GM21717 (cell line): ENCODE measurements around the gene LDB2.
"Not testable (repeated sequence)": the region's sequence is repeated elsewhere in the genome, so short reads cannot be mapped to it uniquely, and the experiment has no call there.

Experiments used
- ATAC-seq: cut with Tn5 transposase; IDR thresholded peaks from one replicate; pipeline ENCODE4 v1.9.1; 2021; ENCODE audit warnings: mild to moderate bottlenecking, moderate library complexity; ENCODE audit not compliant: unreplicated experiment

LDB2 gene

DNA sequence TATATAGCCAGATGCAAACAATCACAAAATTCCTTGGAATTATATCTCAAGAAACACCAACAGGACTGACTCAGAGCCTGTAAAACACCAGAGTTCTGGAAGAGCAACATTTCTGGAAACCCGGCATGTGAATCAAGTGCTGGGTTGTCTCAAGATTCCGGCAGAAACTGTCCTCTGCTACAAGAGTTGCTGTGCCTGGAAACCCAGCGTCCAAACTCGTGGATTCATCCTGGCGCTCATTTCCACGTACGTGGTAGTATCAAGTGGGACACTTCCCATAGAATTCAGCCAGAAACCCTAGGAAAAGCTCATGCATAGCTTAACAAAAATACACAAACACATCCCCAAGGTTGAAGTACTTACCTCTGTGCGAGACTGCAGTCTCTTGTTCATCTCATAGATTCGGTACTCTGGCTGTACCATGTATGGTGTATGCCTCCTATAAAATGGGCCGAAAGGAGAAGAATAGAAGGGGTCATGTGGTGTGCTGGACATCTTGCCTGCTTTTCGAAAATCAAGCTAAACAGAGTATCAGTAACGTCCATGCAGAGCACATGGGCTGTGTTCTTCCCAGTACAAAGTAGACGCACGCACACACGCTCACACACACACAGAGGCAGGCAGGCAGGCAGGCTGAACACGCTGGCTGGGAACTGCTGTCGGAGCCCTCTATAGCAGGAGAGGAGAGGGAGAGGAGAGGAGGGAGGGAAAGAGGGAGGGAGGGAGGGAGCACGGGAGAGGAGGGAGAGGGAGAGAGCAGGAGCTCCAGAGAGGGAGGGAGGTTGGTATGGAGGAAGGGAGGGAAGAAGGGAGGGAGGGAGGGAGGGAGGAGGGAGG is at the start of gene LDB2:
LDB2 (minus strand) TSS at position 655 of the 837 bp plus-strand sequence.
- ATAC-seq = no peak

- ATAC-seq = no peak
These were observed 44.0 kb upstream of the LDB2 start for GRCh38 chr4:16942491-16942890.

GRCh38 chr4:16939178-16939577 is 40.7 kb upstream of the LDB2 start:
- no peak for ATAC-seq

DNA sequence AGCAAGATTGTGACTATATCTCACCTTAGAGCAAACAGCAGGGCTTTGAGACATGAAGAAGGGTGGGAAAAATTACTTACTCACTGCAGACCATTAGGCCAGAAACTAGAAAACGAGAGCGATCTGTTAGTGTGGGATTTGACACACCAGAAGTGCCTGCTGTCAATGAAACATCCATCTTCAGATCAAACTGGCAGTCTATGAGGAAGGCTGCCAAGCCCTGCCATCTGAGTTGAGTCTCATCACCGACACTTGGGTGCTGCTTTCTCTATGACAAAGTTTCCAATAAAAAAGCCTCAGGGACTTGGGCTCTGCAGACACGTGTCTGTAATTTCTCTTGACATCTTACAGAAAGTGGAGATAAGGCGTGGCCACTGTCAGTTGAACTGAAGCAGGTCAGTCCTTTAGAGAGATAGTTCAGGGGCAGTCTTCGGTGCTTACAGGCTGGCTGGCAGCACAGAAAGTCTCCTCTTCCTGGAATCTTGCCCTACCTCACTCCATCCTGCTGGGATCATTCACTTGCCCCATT is 40.1 kb upstream of the LDB2 start:
- no peak for ATAC-seq

DNA sequence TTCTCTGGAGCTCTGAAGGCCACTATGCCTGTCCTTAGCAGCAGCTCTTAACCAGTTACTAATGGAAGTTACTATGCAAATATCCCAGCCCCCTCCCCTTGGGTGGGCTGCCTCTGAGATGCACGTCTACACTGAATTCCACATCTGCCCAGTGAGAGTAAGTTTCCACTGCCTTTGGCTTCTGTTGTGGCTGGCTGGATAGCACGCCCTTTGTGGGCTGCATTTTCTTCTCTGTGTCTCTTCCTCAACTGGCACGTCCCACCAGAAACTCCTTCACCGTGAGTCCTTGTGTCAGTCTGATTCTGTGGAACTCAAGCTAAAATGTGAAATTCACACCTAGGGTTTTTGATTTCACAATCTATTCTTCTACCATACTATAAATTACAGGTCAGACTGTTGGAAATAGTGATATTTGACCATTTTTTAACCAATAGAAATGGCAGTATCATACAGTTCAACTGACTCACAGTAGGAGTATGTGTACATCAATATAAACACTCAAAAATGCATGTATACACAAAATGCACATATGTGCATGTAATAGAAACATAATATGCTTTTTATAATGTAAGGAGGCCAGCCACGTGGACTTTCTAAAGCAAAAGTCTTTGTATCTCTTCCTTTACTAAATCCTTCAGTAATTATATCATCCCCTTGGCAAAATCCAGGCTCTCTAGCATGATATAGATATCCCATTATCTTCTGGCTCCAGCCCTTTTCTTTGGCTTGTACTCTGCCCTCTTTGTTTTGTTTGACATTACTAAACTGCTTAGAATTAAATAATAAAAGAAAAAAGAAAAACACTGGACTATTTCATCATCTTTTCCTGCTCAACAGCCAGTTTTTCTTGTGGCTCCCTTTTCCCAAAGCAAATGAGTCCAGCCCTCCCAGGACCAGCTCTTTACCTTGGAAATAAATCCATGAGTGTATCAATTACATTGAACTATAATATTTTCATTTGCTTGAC is 33.2 kb upstream of the LDB2 start:
- ATAC-seq = no peak

DNA sequence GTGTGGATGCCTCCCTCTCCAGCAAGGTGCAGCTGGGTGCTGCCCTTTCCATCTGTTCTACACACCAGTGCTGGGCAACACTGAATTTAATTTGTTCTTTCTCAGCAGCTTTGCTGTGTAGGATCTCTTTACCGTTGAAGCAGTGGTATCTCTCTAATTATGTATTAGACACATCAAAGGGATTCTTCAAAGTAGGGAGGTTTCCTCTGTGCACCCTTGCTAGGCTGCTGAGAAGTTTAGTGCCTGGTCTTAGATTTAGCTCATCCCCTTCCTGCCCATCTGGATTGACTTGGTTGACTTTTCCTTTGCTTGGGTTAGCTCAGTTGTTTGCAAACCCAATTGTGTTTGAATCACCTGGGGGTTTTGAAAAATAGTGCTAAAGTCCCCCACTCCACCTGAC is 27.8 kb upstream of the LDB2 start:
- ATAC-seq = no peak

DNA sequence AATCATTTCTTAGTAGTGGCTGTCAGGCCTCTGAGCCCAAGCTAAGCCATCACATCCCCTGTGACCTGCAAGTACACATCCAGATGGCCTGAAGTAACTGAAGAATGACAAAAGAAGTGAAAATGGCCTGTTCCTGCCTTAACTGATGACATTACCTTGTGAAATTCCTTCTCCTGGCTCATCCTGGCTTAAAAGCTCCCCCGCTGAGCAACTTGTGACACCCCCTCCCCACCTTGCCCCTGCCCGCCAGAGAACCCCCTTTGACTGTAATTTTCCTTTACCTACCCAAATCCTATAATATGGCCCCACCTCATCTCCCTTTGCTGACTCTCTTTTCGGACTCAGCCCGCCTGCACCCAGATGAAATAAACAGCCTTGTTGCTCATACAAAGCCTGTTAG is 20.3 kb upstream of the LDB2 start:
- not testable (repeated sequence) for ATAC-seq

DNA sequence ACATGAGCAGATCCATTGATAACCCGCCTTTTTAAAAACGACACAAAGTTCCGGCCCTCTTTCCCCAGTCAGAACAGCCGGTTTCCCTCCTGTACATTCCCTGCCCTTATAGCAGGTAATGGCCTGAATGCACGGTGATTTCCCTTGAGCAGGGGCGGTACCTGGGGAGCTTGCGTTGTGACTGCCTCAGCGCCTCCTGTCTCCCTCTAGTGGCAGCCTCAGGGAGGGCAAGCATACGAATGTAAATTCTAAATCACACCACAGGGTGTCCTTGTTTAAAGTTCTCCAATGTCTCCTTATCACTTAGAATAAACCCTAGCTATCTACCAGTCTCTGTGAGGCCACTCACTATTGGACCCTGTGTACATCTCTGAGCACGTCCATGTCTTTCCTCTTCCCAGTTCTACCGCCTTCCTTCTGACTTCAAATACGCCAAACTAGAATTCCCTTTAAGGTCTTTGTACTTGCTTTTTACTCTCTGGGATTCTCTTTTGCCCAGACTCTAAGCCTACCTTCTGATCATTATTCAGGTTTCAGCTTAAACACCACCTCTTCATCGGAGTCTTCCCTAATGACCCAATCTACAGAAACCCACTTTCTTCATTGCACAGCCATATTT is 18.4 kb upstream of the LDB2 start:
- peak; percentile 97 for ATAC-seq

- ATAC-seq = no peak
These were observed 17.6 kb upstream of the LDB2 start for GRCh38 chr4:16916031-16916430.

DNA sequence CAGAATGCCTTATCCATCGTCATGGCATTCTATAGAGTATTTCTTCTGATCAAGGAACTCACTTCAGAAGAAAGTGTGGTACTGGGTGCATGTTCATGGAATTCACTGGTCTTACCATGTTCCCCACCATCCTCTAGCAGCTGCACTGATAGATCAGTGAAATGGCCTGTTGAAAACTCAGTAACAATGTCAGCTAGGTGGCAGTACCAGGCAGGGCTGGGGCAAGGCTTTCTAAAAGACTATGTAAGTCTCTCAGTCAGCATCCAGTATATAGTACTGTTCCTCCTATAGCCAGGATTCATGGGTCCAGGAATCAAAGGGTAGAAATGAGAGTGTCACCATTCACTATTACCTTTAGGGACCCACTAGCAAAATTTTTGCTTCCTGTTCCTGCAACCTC is 15.8 kb upstream of the LDB2 start:
- ATAC-seq = no peak

GRCh38 chr4:16912896-16913295 is 14.5 kb upstream of the LDB2 start:
- no peak for ATAC-seq

- no peak for ATAC-seq
These were observed 10.8 kb upstream of the LDB2 start for GRCh38 chr4:16909281-16909680.

GRCh38 chr4:16908377-16909021 is 10.1 kb upstream of the LDB2 start:
- no peak for ATAC-seq

GRCh38 chr4:16900325-16900724 is 1.9 kb upstream of the LDB2 start:
- ATAC-seq = no peak

DNA sequence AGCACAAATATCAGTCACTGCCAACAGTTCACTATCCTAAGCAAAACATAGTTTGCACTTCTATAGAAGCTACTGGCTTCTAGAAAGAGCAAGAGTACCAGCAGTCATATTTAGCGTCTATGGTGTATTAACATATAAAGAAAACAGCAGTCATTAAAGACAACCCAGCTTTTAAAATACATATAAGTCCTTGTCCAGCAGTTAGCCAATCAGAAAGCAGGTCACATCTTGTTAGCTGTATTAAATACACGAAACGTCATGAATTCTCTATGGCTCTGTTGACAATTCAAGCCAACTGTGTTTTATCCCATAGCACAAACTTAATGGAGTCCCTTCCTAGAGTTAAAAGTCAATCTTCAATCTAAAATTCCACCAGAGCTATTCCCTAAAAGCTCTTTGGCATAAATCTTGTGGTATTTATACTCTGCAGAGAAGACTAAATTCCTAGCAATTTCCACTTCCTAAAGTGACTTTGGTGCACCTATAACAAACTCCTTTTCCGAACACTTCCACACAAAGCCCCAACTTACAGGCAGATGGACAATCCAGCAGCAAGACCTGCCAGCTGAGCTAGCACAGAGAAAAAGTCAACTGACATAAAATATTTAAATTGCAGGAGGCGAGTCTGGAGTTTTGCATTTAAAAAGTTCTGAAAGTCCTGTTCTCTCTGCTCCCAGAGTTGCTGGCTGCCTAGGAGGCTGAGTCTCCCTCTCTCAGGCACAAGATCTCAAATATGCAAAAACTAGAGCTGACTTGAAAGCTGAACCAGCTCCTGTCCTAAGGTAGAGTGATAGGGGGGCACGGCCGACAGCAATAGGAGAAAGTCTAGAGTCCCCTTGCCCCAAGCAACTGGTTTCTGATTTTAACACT is 1.3 kb downstream of the LDB2 start:
- ATAC-seq = no peak

DNA sequence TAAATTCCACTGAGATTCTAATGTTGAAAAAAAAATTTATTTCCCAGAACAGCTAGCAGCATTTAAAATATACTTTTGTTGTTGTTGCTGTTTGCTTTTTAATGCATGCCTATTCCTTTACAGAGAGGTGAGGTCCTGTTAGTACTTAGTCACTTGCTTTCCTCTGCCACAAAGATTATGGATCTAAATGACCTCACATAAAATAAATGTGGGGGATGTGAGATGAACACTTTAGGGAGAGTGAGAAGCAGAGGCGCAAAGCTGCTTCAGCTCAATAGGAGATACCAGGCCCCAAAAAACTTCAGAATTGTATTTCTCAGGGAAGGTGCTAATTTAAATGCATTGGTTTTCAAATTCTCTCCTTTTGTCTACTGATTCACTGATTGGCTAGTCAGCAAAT is 4.0 kb downstream of the LDB2 start:
- ATAC-seq = no peak

- no peak for ATAC-seq
These were observed 5.2 kb downstream of the LDB2 start for GRCh38 chr4:16893141-16893651.

DNA sequence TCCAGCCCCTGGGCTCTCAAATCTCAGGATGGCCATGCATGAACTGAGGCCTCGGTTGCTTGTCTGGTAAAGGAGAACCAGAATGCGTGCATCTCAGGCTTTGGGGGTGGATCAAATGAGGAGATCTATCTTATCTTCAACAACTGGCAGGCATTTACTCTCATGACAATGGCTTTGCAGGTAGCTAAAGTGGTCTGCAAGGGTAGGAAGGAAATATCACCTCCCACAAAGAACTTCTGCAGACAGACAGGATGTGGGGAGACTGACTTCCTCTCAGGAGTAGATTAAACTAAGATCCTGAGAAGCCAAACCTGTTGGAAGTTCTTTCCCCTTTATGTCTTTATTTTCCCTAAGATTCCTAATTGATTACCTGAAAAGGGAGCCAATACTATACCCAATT is 7.8 kb downstream of the LDB2 start:
- no peak for ATAC-seq

DNA sequence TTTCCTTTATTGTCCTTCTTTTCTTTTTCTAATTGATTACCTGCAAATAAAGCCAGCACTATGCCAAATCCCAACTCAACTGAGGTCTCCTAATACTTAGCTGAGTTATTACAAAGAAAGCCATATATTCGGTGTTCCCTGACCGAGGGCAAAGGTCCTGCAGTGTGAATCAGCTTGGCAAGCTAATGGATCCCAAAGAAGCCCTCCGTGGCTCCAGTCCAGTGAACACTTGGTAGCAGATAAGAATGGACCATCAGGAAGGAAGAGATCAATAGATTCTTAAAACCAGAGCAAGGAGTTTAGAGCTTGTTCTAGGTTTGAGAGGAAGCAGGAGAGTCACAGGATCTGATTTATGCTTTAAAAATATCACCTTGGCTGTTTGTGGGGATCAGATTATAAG is 8.5 kb downstream of the LDB2 start:
- no peak for ATAC-seq
